ENCODE measurements around the gene THOC6. TPM values are rescaled to one million over a fixed set of nuclear protein-coding genes. Genes with fewer than 3 reads are reported as not detected.

THOC6 gene
- total RNA-seq, 2 experiments from 2014 or later: 33.6 to 36.0 TPM

- Histone ChIP-seq H3K9me2 (ENCODE audit: insufficient read depth, low read length) (no peaks in the 10 kb centered on the region), H4K20me1 (ENCODE audit: insufficient read depth, low read length) (no peaks in the 10 kb centered on the region), H3K4me3 (ENCODE audit: low read depth, low read length, poor library complexity, severe bottlenecking) (no peak overlapping the region), H3K36me3 (ENCODE audit: insufficient read depth, low read length) (no peaks in the 10 kb centered on the region), H3K79me2 (ENCODE audit: insufficient read depth, low read depth, low read length) (no peaks in the 10 kb centered on the region), H3K9me3 (ENCODE audit: low read length) (no peaks in the 10 kb centered on the region), H3K4me2 (ENCODE audit: low read length) (no peak overlapping the region), H3K27ac (ENCODE audit: low read depth, low read length, poor library complexity, severe bottlenecking) (no peak overlapping the region), H3K4me1 (ENCODE audit: insufficient read depth, low read length, poor library complexity, severe bottlenecking) (peaks cover 6% of the 10 kb centered on the region), H2AFZ (ENCODE audit: low read length) (no peak overlapping the region)
- POLR2A ChIA-PET: interaction anchor here (0.6 kb wide), 1 partner anchor 1702 kb away, joined by 3 read pairs; no protein-coding TSS in a partner anchor
- TF ChIP-seq CTCF (conservative IDR thresholded peaks at IDR 0.05; ENCODE audit: low read length) (no peak), EZH2phosphoT487 (IDR thresholded peaks at IDR 0.05; ENCODE audit: borderline replicate concordance, low read depth, low read length) (no peak)
- DNase-seq (ENCODE audit: low spot score): no peak
- intact Hi-C loops (cut with micrococcal nuclease; ENCODE audit: unreplicated experiment): no loop called here
- no TSS peak for BruUV-seq (replicated peaks)
- CTCF ChIA-PET (ENCODE audit: unreplicated experiment): no interaction called here
These were observed 8.9 kb upstream of the THOC6 start for GRCh38 chr16:3014971-3015370.

- TF ChIP-seq EZH2phosphoT487 (IDR thresholded peaks at IDR 0.05; ENCODE audit: borderline replicate concordance, low read depth, low read length) (no peak), CTCF (conservative IDR thresholded peaks at IDR 0.05; ENCODE audit: low read length) (no peak)
- no peaks in the 10 kb centered on the region for H3K79me2 ChIP-seq (ENCODE audit: insufficient read depth, low read depth, low read length)
- H3K4me1 ChIP-seq (ENCODE audit: insufficient read depth, low read length, poor library complexity, severe bottlenecking): peaks cover 14% of the 10 kb centered on the region
- no peak for DNase-seq (ENCODE audit: low spot score)
- H3K9me2 ChIP-seq (ENCODE audit: insufficient read depth, low read length): no peaks in the 10 kb centered on the region
- no peak overlapping the region for H3K27ac ChIP-seq (ENCODE audit: low read depth, low read length, poor library complexity, severe bottlenecking)
- CTCF ChIA-PET (ENCODE audit: unreplicated experiment): no interaction called here
- H2AFZ ChIP-seq (ENCODE audit: low read length): no peak overlapping the region
- H3K9me3 ChIP-seq (ENCODE audit: low read length): no peaks in the 10 kb centered on the region
- no peak overlapping the region for H3K4me2 ChIP-seq (ENCODE audit: low read length)
- H3K36me3 ChIP-seq (ENCODE audit: insufficient read depth, low read length): no peaks in the 10 kb centered on the region
- H4K20me1 ChIP-seq (ENCODE audit: insufficient read depth, low read length): no peaks in the 10 kb centered on the region
- POLR2A ChIA-PET: no interaction called here
- intact Hi-C loops (cut with micrococcal nuclease; ENCODE audit: unreplicated experiment): no loop called here
- H3K4me3 ChIP-seq (ENCODE audit: low read depth, low read length, poor library complexity, severe bottlenecking): no peak overlapping the region
- no TSS peak for BruUV-seq (replicated peaks)
These were observed 7.8 kb upstream of the THOC6 start for GRCh38 chr16:3015865-3016521.

- CTCF ChIA-PET (ENCODE audit: unreplicated experiment): no interaction called here
- DNase-seq (ENCODE audit: low spot score): no peak
- TF ChIP-seq CTCF (conservative IDR thresholded peaks at IDR 0.05; ENCODE audit: low read length): no peak
- no peak for TF ChIP-seq EZH2phosphoT487 (IDR thresholded peaks at IDR 0.05; ENCODE audit: borderline replicate concordance, low read depth, low read length)
- no peaks in the 10 kb centered on the region for H3K79me2 ChIP-seq (ENCODE audit: insufficient read depth, low read depth, low read length)
- POLR2A ChIA-PET: no interaction called here
- no TSS peak for BruUV-seq (replicated peaks)
- intact Hi-C loops (cut with micrococcal nuclease; ENCODE audit: unreplicated experiment): no loop called here
- H3K4me1 ChIP-seq (ENCODE audit: insufficient read depth, low read length, poor library complexity, severe bottlenecking): peaks cover 28% of the 10 kb centered on the region
- no peak overlapping the region for H3K4me3 ChIP-seq (ENCODE audit: low read depth, low read length, poor library complexity, severe bottlenecking)
- no peak overlapping the region for H2AFZ ChIP-seq (ENCODE audit: low read length)
- H4K20me1 ChIP-seq (ENCODE audit: insufficient read depth, low read length): no peaks in the 10 kb centered on the region
- H3K36me3 ChIP-seq (ENCODE audit: insufficient read depth, low read length): no peaks in the 10 kb centered on the region
- no peaks in the 10 kb centered on the region for H3K9me3 ChIP-seq (ENCODE audit: low read length)
- no peak overlapping the region for H3K27ac ChIP-seq (ENCODE audit: low read depth, low read length, poor library complexity, severe bottlenecking)
- H3K9me2 ChIP-seq (ENCODE audit: insufficient read depth, low read length): no peaks in the 10 kb centered on the region
- no peak overlapping the region for H3K4me2 ChIP-seq (ENCODE audit: low read length)
These were observed 6.5 kb upstream of the THOC6 start for GRCh38 chr16:3017344-3017743.

Measured in OCI-LY7 (cell line).